HG03469 (cell line): Measurements from ENCODE around the gene HAGHL.
"Not testable (repeated sequence)": the region's sequence is repeated elsewhere in the genome, so short reads cannot be mapped to it uniquely, and the experiment has no call there.

ENCODE experiments used
- ATAC-seq: cut with Tn5 transposase; IDR thresholded peaks from one replicate; pipeline ENCODE4 v1.9.1; 2021; ENCODE audit warnings: mild to moderate bottlenecking, moderate library complexity, moderate number of reproducible peaks; ENCODE audit not compliant: unreplicated experiment

The HAGHL gene

DNA sequence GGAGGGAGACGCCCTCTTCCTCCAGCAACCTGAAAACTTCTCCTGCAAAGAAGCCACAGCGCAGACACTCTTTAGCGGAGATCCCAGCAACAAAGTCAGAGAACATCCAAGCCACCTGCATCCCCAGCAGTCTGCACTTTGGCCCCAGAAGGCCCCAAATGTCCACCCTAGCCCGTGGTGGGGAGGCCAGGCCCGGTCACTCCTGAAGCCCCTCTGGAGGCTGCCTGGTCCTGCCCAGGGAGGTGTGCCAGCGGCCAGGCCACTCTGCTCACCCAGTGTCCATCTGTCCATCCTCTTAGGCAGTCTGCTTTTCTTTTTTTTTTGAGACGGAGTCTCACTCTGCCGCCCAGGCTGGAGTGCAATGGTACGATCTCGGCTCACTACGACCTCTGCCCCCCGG lies 5.4 kb downstream of the HAGHL start:
- no peak for ATAC-seq

DNA sequence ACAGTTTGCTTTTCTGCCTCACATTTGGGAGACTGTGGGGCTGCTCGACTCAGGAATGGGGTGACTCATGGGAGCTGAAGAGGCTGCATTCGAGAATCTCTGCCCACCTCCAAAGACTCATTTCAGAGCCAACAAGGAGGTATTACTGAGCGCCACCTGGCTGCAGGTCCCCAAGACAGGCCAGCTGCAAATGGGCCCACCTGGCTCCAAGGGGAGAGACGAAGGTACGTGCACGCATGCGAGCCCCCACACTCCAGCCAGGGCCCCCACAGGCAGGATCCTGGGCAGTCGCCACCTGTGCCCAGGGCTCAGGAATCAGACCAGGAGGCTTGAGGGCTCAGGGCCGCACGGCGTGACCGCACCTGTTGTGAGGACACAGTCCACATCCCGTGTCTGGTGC lies 6.0 kb downstream of the HAGHL start:
- ATAC-seq = no peak

DNA sequence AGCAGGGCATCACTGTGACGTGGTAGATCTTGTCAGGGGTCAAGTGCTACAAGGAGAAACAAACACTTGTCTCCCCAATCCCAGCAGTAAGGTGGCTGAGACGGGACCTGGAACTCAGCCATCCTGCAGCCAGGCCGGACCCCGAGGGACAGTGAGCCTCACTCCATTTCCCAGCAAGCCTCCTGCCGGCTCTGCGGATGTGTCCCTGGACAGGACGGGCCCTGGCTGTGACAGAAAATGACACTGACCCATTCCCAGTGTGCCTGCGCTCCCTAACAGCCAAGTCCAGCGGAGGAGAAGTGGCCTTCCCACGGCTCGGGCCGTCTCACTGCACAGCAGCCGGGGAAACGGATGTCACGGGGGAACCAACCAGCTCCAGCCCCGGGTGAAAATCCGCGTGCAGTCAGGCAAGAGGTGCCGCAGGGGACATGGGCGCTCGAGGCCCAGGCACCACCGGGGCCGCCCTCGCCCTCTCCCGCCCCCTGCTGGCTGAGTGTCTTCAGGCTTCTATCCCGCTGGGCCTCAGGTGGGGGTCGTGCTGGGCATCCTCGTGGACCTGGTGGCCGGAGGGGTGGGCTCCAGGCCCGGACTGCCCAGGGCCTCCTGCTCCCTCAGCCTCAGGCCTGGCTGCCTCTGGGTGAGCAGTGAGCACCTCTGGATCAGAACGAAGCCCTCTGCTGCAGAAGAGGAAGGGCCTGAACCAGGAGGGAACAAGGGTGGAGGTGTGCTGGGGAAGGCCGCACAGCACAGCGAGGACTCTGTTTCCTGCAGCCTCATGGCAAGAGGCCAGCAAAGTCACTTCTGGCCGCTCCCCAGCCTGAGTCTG lies 6.7 kb downstream of the HAGHL start:
- no peak for ATAC-seq

DNA sequence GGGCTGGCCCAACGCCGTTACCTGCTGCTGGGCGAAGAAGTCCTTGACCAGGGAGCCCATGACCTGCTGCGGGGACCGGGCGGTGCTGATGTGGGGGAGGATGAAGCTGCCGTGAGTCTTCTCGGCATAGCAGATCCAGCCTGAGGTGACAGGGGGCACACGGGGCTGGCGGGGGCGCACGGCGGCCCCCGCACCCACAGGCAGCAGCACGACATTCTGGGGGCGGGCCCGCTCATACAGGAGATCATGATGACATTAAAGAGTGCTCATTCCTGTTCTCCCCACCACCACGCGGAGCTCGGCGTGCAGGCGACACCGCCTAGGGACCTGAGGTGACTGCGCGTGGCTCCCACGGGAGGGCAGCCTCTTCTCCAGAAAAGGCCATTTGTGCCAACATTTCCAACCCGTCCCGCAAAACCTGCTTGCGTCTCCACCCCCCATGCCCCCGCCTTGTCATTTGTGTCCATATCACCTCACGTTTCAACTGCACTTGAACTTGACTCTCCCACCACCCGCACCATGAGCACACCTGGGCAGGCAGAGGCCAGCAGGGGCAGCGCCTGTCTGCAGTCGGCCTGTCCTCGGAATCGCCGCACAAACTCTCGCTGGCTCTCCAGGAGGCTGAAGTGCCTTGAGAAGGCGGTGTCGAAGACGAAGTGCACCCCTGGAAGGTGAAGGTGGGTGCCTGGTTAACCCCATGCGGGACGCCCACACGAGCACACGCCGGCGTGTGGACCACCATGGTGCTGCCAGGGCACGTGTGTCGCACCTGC lies 7.5 kb downstream of the HAGHL start:
- no peak for ATAC-seq

DNA sequence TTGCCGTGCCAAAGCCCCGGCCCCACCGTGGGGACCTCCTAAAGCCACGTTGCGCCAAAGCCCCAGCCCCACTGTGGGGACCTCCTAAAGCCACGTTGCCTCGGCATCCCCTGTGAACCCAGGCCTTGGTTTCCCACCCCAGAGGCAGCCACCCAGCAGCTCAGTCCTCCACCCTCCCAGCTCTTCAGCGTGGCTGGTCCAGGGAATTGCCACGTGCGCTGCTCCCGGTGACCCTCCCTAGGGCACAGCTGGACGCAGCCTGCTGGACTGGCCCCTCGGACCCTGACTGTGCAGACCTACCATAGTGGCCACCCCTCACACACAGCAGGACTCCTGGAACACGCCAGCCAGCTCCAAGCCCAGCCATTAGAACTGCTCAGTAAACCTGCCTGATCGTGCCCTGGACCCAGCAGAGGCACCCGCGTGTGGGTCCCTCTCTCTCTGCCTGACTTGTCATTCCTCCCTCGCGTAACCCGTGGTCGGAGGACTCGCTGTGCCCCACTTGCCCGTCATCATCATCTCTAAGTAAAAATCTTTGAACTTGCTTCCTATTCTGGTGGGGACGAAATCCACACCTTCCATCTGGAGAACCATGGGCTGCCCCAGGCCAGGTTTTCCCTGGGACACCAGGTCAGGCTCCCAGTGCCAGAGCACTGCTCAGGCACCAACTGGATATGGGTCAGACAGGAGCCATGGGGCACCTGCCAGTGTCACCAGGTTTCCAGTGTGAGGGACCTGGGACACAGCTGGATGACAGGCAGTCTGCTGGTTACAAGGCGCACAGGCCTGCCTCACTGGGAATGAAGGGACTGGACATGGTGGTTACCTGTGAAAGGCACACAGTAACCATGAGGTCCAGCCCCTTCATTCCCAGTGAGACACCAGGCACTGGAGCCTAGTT lies 8.3 kb downstream of the HAGHL start:
- ATAC-seq = no peak

DNA sequence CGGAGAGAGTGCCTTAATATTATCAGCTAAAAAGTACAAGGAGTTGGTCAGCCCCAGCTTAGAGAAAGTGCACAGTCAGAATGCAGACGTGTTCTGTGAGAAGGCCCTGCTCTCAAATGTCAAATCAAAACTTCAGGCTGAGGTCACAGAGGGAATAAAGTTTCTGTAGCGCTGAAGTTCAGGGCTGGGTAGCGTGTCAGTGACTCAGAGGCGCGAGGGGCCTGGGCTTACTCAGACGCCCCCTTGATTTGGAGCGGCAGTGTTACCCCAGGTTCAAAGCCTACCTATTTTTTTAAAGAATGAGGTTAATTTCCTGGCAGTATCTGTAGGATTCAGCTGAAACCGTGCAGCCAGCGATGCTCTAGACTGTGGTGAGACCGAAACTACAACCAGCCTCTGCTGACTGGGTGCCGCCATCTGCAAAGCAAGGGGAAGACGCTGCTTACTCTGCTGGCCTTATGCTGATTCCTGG lies 9.1 kb downstream of the HAGHL start:
- no peak for ATAC-seq

DNA sequence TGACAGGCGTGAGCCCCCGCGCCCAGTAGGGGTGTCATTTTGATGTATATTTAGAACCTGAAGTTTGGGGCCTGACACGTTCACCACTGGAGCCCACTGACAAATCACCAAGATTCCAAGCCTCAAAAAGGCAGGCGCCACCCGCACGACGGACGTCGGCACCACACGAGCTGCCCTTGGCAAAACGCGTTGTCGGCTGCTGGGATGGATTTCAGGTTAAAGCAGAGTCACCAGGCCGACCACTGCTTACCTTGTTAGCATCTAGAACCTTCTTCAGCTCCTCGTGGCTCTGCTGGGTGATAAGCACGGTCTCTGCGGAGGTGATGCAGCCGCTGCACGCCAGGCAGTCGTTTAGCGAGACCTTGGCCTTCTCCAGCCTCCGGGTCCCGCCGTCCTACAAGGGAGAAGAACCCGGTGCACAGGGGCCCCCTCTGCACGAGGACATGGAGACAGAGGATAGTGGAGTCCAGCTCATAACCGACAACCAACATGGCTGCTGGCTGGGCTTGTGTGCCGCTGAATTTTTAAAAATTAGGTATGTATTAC lies 10.1 kb downstream of the HAGHL start:
- no peak for ATAC-seq

DNA sequence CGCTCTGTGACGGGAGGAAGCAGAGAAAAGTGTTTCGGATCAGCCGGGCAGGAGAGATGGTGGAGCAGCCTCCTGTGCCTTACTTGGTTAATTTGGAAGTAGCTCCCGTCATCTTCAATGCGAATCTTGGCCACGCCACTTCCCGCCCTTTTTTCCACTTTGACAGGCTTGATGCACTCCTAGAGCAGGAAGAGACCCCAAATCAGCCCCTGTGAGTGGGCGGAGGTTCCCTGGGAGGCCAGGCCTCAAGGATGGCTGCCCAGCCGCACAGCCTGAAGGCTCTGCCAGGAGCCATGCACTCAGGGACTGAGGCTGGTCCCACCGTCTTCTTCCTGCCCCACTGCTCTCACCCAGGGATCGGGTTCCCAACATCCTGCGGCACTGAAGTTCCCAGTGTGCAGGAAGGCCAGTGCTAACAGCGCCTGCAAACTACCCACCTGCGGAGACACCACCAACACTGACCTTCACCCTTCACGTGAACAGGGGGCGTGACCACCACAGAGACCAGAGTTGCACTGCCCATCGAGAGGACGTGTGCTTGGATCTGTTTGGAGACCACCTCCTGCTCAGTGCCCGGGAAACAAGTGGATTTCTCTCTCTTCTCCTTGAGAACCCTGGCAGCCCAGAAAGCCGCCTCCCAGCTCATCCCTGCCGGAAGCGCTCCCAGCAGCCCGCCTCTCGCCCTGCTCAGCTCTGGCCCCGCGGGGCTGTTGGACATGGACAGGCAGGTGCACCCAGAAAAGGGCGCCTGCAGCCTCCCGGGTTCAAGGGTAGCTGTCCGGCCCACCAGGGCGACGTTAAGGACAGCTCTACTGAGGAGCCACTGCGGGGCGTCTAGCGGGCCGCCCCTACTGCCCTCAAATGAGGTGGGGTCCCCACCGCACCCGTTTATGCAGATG lies 12.9 kb downstream of the HAGHL start:
- ATAC-seq = no peak

DNA sequence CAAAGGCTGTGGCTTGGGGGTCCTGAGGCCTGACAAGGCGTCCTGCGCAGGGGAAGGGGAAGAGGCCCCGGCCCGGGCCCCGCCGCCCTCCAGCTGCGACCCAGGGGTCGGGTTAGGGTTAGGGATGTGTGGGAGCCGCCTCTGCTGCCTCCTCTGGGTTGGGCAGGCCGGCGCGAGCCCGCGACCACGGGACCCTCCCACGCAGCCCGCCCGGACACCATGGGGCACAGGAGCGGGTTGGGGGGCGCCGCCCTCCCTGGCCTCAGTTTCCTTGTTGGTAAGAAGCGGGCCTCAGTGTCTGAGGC lies 13.5 kb downstream of the HAGHL start:
- ATAC-seq = no peak

DNA sequence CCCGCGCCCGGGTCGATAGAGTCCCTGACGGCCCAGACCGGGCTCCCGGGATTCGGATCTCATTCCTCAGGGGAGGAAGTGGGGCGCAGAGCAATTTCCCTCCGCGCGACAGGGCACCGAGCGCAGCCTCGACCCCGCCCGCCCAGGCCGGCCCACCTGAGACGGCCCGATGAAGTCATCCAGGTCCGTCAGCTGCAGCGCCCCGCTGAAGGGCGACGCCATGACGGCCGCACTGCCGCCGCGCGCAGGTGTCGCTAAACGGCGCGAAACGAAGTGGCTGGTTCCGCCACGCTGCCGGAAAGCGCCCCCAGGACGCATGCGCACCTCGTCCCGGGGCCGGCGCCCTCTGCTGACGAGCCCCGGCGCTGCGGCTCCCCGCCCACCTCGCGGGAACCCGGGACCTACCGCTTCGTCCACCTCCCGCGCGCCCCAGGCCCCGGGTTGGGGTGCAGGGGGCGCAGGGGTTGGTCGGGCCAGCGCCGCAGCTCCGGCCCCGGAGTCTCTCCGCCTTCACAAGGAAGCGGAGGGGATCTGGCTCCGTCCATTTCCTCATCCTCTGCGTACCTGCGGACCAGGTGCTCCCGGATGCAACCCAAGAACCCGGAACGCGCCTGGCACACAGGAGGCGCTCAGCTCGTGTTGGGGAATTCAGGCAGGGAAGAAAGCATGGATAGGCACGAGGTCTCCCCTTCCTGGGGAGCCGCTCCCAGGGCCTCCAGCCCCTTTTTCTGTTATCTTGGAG lies 14.0 kb downstream of the HAGHL start, which contains the start of gene CIAO3:
CIAO3 (minus strand) TSS at position 234 of the 742 bp plus-strand sequence; CDS start at position 222, 12 bp downstream.
- ATAC-seq = peak; percentile 47

DNA sequence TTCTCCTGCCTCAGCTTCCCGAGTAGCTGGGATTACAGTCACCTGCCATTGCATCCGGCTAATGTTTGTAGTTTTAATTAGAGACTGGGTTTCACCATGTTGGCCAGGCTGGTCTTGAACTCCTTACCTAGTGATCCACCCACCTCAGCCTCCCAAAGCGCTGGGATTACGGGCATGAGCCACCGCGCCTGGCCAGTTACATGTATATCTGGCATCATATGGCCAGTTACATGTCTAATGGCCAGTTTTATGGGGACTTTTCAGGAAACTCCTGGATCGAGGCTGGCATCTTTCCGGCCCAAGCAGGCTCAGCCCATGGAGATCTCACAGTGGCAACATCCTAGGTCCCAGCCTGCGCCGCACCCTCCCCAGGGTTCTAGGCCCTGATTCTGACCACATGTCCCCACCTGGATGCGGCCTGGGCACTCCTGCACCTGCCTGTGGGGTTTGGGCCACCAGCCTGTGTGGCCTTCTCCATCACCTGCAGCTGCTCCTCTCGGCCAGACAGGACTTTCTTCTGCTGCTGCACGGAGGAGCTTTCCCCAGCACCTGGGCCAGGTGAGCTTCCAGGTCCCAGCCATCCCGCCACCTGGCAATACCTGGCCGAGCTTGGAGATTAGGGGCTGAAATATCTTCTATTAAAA lies 15.2 kb downstream of the HAGHL start:
- ATAC-seq = no peak

DNA sequence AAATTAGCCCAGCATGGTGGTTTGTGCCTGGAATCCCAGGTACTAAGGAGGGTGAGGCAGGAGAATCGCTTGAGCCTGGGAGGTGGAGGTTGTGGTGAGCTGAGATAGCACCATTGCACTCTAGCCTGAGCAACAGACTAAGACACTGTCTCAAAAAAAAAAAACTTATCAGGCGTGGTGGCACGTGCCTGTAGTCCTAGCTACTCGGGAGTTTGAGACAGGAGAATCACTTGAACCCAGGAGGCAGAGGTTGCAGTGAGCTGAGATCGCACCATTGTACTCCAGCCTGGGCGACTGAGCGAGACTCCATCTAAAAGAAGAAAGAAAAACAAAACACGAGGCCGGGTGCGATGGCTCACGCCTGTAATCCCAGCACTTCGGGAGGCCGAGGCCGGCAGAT lies 16.0 kb downstream of the HAGHL start:
- not testable (repeated sequence) for ATAC-seq

DNA sequence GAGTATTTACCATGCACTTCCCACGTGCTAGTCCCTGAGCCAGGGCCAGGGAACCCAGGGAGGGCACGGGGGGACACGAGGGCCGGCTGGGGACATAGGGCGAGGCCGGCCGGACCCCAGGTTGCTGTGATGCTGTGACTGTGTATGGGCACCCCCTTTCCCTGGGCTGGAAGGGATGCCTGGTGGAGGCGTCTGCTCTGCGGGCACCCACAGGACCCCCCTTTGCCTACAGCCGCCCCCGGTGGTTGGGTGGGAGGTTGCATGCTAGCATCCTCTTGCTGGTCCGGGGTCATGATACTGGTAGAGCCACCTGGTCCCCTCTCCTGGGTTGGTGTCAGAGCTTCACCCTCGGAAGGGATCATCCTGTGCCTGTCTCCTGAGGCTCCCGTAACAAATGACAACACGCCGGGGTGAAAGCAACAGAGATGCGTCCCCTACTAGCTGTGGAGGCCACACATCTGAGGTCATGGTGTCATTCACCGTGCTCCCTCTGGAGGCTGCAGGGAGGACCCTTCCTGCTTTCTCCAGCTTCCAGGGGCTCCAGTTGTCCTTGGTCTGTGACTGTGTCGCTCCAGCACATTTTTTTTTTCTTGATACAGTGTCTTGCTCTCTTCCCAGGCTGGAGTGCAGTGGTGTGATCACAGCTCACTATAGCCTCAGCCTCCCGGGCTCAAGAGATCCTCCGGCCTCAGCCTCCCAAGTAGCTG lies 17.0 kb downstream of the HAGHL start:
- ATAC-seq = no peak

DNA sequence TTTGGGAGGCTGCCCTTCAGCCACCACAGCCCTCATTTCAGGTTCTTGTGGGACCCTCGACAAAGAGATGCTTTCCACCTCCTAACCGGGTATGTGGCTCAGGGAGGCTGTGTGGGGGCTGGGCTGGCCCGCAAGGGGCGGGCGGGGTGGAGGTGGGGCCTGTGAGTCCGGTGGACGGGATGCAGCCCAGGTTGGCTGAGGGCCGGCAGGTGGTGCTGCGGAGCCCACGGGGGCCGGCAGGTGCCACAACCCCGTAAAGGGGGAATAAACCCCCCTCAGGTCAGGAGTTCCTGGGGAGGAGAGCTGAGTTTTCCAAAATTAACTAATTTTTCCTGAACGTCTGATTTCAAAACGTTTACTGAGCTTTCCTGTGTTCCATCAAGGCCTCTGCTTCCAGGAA lies 18.8 kb downstream of the HAGHL start:
- ATAC-seq = no peak

DNA sequence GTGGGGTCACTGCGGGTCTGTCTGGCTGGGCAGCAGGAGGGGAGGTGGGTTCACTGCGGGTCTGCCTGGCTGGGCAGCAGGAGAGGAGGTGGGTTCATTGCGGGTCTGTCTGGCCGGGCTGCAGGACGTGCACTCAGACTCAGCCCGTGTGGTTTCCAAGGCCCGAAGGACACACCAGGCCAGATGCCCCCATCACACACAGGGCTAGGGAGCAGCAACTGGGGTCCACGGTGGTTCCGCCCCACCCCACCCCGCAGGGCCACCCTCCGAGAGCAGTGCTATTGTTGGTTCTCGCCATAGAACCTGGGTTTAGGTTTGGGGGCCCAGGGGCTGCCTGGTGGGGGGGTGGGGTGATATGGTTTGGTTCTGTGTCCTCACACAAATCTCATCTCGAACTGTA lies 19.7 kb downstream of the HAGHL start:
- no peak for ATAC-seq

DNA sequence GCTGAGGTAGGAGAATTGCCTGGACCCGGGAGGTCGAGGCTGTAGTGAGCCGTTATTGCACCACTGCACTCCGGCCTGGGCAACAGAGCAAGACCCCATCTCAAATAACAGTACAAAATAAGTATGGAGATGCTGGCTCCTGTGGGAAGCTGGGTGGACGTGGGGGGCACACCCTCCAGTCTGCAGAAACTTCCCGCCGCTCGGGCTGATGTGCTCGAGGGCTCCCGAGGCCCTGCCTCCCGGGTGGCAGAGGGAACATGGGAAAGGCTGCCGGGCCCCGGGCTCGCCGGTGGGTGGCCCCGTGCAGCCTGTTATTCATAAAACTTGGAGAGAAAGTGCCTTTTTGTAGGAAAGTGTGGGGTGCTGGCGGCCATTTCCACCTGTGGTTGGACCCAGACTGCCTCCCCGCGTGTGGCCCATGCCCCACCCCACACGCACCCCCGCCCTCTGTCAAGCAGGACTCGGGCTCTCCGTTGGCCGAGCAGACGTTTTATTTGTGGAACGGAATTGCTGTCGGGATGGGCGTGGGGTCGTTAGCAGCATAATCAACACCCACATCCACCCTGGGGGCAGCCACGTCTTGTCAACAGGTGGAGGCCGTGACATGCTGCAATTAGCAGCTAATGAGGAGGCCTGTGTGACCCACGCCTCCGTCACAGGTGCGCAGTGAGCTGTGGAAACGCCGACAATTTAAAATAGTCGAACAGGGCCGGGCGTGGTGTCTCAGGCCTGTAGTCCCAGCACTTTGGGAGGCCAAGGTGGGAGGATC lies 21.3 kb downstream of the HAGHL start:
- ATAC-seq = no peak

DNA sequence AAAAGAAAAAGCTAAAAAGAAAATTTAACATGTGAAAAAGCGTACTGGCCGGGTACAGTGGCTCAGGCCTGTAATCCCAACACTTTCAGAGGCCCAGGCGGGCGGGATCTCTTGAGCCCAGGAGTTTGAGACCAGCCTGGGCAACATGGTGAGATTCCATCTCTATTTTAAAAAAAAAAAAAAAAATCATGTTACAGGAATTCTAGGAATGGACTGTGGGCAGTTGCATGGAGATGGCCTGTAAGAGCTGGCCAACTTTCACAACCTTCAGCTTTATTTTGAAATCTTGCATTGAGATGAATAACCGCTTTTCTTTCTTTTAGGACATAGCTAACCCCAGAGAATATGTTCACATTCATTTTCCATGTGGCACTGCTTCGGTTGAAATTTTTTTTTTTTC lies 22.1 kb downstream of the HAGHL start:
- no peak for ATAC-seq
